Endothelial cell of umbilical vein (primary cell): ENCODE results near the gene SWSAP1. TPM values are rescaled to one million over a fixed set of nuclear protein-coding genes. Genes with fewer than 3 reads are reported as not detected.
A peak's percentile ranks its signal among the peaks of the same experiment; 100 is the strongest.

Experiments used
- BruUV-seq: library from RNA; stranded (reverse); fragments of 400-500 nt; replicated peaks from 2 replicates; lab custom pipeline; 2021; lab: Mats Ljungman, UMichigan
- CTCF ChIA-PET: fragments of 300-600, 350-600 bp; sonication (Branson Sonifier 250); formaldehyde crosslinking; loops from one replicate; lab custom pipeline; 2021; ENCODE audit warnings: antibody characterized with exemption, inconsistent platforms; lab: Charles Lee
- POLR2A ChIA-PET: fragments of 300-600, 350-600 bp; sonication (Branson Sonifier 250); formaldehyde crosslinking; loops from one replicate; lab custom pipeline; 2021; ENCODE audit warnings: antibody characterized with exemption, inconsistent platforms; lab: Charles Lee
- DNase-seq: peaks from one replicate; pipeline ENCODE4 v3.0.0-alpha.2; 2011; ENCODE audit warnings: low read depth, low spot score
- FAIRE-seq: peaks from 2 replicates; lab custom pipeline; 2011; peaks lifted over from hg19 to GRCh38; lab: Jason Lieb, UNC
- H2AFZ ChIP-seq: 2 replicates; pipeline ENCODE4 v1.6.0; 2012; ENCODE audit warnings: low read depth, low read length, control low read depth, inconsistent platforms
- H3K27ac ChIP-seq: 2 replicates; pipeline ENCODE4 v1.5.1; 2011; ENCODE audit warnings: low read depth, mild to moderate bottlenecking, control low read depth, low read length, moderate library complexity; ENCODE audit not compliant: insufficient read depth
- H3K27me3 ChIP-seq, 2 experiments: 2 replicates each; pipeline versions ENCODE4 v1.6.0 to v1.6.1; 2011; ENCODE audit warnings: low read length in 2 of 2, mixed read lengths in 1 of 2; ENCODE audit not compliant: control insufficient read depth in 2 of 2, insufficient read depth in 2 of 2
- H3K36me3 ChIP-seq, 2 experiments: 2 replicates in 1 of 2; 3 replicates in 1 of 2; pipeline ENCODE4 v1.5.1; 2011; ENCODE audit warnings: low read length in 2 of 2, mild to moderate bottlenecking in 1 of 2, moderate library complexity in 1 of 2; ENCODE audit not compliant: control insufficient read depth in 2 of 2, insufficient read depth in 2 of 2; ENCODE audit errors: extremely low read depth in 1 of 2
- H3K4me1 ChIP-seq: 3 replicates; pipeline ENCODE4 v1.5.1; 2011; ENCODE audit warnings: mild to moderate bottlenecking, low read length; ENCODE audit not compliant: control insufficient read depth, insufficient read depth; ENCODE audit errors: extremely low read depth
- H3K4me2 ChIP-seq: 2 replicates; pipeline ENCODE4 v1.6.1; 2011; ENCODE audit warnings: low read length, control low read depth, mixed read lengths; ENCODE audit not compliant: insufficient read depth
- H3K4me3 ChIP-seq, 3 experiments: fragments of 200-600 bp in 1 of 3; sonication (generic), shearing (Covaris generic) in 1 of 3; replicated peaks in 1 of 3; 2 replicates each; pipeline ENCODE4 v1.5.1; 2011 to 2016; ENCODE audit warnings: control low read depth in 3 of 3, low read length in 3 of 3, mild to moderate bottlenecking in 2 of 3, inconsistent platforms in 1 of 3, low read depth in 1 of 3, moderate library complexity in 1 of 3; ENCODE audit not compliant: insufficient read depth in 1 of 3
- H3K79me2 ChIP-seq: 2 replicates; pipeline ENCODE4 v1.6.0; 2012; ENCODE audit warnings: low read length, inconsistent platforms; ENCODE audit not compliant: control insufficient read depth, insufficient read depth
- H3K9ac ChIP-seq: replicated peaks from 2 replicates; pipeline ENCODE3; 2011; ENCODE audit warnings: low read length, control low read depth; ENCODE audit not compliant: insufficient read depth; ENCODE audit errors: extremely low read depth
- H3K9me1 ChIP-seq: replicated peaks from 3 replicates; pipeline ENCODE4 v1.6.0; 2011; ENCODE audit warnings: mild to moderate bottlenecking, low read length; ENCODE audit not compliant: control insufficient read depth, insufficient read depth; ENCODE audit errors: extremely low read depth
- H3K9me3 ChIP-seq: replicated peaks from 2 replicates; pipeline ENCODE4 v1.5.1; 2012; ENCODE audit warnings: low read length, inconsistent platforms; ENCODE audit not compliant: control insufficient read depth, insufficient read depth
- H4K20me1 ChIP-seq: replicated peaks from 2 replicates; pipeline ENCODE3; 2011; ENCODE audit warnings: mild to moderate bottlenecking, low read length; ENCODE audit not compliant: control insufficient read depth, insufficient read depth; ENCODE audit errors: extremely low read depth
- EZH2 ChIP-seq: IDR thresholded peaks from 2 replicates; pipeline ENCODE4 v1.6.1; 2012; ENCODE audit warnings: borderline replicate concordance, low read depth, mild to moderate bottlenecking, moderate library complexity, low read length, inconsistent platforms; ENCODE audit not compliant: severe bottlenecking
- GATA2 ChIP-seq: IDR thresholded peaks from 2 replicates; pipeline ENCODE4 v1.7.0; 2011; ENCODE audit warnings: low read depth, mild to moderate bottlenecking, moderate library complexity, mixed read lengths, low read length; ENCODE audit not compliant: insufficient read length, insufficient read depth
- MYC ChIP-seq: IDR thresholded peaks from one replicate; pipeline ENCODE4 v1.6.1; 2011; ENCODE audit warnings: mild to moderate bottlenecking, low read depth, low read length
- dilution Hi-C: fragments of 300-500 bp; cut with MboI; formaldehyde crosslinking; loops from one replicate; pipeline ENCODE4 v1.15.0; 2019; ENCODE audit warnings: low sequenced_read_pairs; ENCODE audit not compliant: extremely low pct_ligation_motif_present
- intact Hi-C: fragments of 100-400 bp; cut with micrococcal nuclease; formaldehyde crosslinking; loops from one replicate; pipeline ENCODE4 v1.10.0; 2022
- polyA plus RNA-seq, 4 experiments: library from polyadenylated mRNA; depleted of rRNA in 3 of 4; stranded (reverse) in 3 of 4; unstranded in 1 of 4; fragments of >200 nt; gene quantifications; 2 replicates each; pipeline versions ENCODE4 v1.2.1 to v1.2.3, GENCODE V29; 2011 to 2012; ENCODE audit warnings: missing spikeins in 1 of 4
- total RNA-seq: library from RNA; stranded (reverse); gene quantifications from 2 replicates; pipeline ENCODE4 v1.2.3, GENCODE V29; 2021
- TF ChIP-seq, protein P1 (sequence below), 2 donors: IDR thresholded peaks; 1 replicate in 1 of 2; 2 replicates in 1 of 2; pipeline ENCODE4 v1.5.1; 2011; ENCODE audit warnings: low read length in 2 of 2, mild to moderate bottlenecking in 2 of 2, moderate library complexity in 2 of 2, control low read depth in 1 of 2, inconsistent platforms in 1 of 2, low read depth in 1 of 2; ENCODE audit not compliant: insufficient read depth in 1 of 2; ENCODE audit errors: extremely low read depth in 1 of 2

SWSAP1 gene
- total and polyA plus RNA-seq, 2 donors (not counting 3 experiments of a cell fraction or from before 2014, with no cell fraction given) = 3.7 to 4.4 TPM

DNA sequence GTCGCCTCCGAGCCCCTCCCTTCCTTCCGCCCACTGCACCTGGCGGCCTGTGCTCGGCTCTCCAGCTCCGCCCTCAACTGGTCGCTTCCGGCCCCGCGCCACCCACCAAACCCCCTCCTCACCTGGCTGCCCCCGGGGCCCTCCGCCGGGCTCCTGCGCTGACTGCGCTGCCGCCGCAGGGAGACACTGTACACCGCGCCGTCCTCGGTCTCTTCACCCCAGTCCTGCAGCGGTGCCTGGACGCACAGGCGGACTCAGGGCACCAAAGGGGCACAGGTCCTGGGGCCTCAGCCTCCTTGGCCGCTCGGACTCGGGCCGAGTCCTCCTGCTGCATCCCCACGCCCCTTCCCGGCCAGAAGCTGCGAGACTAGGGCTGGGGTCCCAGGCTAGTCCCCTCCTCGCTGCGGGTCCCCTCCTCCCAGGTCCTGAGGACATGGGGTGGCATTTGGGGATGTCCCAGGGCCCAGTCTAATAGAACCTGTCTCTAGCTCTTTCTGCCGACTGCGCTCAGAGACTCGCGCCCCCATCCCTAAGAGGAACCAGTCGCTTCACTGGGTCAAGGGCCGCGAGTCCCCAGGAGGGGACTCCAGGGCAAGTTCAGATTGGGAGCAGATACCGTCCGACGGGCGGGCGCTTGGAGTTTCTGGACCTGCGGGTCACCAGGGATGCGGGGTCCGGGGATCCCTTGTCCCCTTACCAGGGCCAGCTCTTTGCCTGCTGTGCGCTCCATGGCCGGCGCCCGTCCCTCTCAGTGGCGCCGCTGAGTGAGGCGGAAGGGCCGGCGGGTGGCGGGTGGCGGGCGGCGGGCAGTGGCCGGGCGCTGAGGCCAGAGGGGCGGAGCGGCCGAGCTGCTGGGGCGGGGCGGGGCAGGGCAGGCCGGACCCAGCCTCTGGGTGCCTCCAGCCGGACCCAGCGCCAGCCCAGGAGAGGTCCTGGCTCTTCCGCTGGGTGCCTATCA lies 44.4 kb downstream of the SWSAP1 start, which contains the start of gene RGL3:
Gene RGL3 (minus strand): TSS at position 766 of the 958 bp plus-strand sequence. CDS start 36 bp downstream, at position 730.
- TF ChIP-seq EZH2 (peak; percentile 76), MYC (no peak)
- dilution Hi-C loops = no loop called here
- H3K4me1 ChIP-seq = peaks cover 9% of the 10 kb centered on the region
- no peaks in the 10 kb centered on the region for H4K20me1 ChIP-seq
- no peaks in the 10 kb centered on the region for H3K36me3 ChIP-seq
- no TSS peak for BruUV-seq
- no peak within 1 kb of the TSS for H3K9ac ChIP-seq
- intact Hi-C loops = no loop called here
- no peak for FAIRE-seq
- CTCF ChIA-PET = interaction anchor here (0.5 to 0.6 kb wide), 2 partner anchors 88 to 774 kb away, joined by 3 to 5 read pairs; no protein-coding TSS in a partner anchor
- H3K27me3 ChIP-seq = peaks cover 35 to 36% of the 10 kb centered on the region in 2 experiments
- H3K9me1 ChIP-seq = no peaks in the 10 kb centered on the region
- H2AFZ ChIP-seq = peak within 1 kb of the TSS; percentile 82
- POLR2A ChIA-PET = no interaction called here
- H3K4me3 ChIP-seq = peak within 1 kb of the TSS in 1 of 3 experiments; percentile 43
- H3K4me2 ChIP-seq = peak within 1 kb of the TSS; percentile 44
- no peaks in the 10 kb centered on the region for H3K79me2 ChIP-seq
- no peaks in the 10 kb centered on the region for H3K9me3 ChIP-seq
- H3K27ac ChIP-seq = no peak within 1 kb of the TSS
- DNase-seq = no peak

DNA sequence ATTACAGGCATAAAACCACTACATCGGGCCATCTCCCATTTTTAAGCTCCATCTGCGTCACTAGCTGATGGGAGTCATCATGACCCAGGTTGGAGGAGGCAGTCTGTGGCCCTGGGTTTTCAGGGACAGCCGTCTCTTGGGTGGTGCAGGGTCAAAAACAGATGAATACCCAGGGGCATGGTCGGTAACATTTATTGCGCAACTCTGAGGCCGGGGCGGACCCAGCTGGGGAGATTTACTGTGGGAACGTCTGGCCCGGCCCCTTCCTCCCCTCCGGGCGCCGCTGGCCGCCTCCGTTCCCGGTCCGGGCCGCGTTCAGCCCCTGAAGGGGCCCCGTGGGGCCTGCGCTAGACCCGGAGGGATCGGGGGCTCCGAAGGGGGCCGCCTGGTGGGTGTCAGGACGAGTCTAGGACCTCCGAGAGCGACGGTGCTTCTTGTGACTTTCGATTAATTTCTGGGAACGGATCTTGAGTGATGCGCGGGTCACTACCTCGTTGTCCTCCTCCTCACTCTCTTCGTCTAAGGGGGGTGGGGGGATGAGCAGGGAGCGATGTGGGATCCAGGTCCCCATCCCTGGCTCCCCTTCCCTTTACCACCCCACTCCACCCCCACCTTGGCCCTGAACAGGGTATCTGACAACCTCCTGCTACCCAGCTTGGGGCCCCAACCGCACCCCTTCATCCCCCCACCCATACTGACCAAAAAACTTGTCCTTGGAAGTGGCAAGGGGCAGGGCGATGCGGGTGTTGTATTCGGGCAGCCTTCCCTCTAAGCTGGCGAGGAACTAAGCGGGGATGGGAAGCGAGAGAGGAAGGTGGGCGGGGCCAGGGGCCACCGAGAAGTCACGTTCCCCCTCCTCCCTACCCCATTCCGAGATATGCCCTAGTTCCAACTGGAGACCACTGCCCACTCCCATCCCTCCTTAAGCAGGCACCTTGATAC lies 46.2 kb downstream of the SWSAP1 start:
- Histone ChIP-seq H3K36me3 (no peaks in the 10 kb centered on the region), H3K9me3 (no peaks in the 10 kb centered on the region), H3K4me2 (no peak overlapping the region), H3K4me3 (no peak overlapping the region), H3K27ac (no peak overlapping the region), H3K27me3 (peaks cover 36 to 39% of the 10 kb centered on the region in 2 experiments), H4K20me1 (no peaks in the 10 kb centered on the region), H3K4me1 (peaks cover 9% of the 10 kb centered on the region), H3K9ac (no peak overlapping the region), H3K79me2 (no peaks in the 10 kb centered on the region), H2AFZ (no peak overlapping the region), H3K9me1 (no peaks in the 10 kb centered on the region)
- POLR2A ChIA-PET = no interaction called here
- BruUV-seq = no TSS peak
- intact Hi-C loops = loop anchor here (5.0 kb wide), 1 partner anchor 38 kb away; the partner anchor contains the start of gene EPOR
- dilution Hi-C loops = no loop called here
- CTCF ChIA-PET = interaction anchor here (0.9 to 3.7 kb wide), 8 partner anchors 10 to 127 kb away, joined by 3 to 19 read pairs (median 5); partner anchors contain the start of genes ODAD3 and PRKCSH
- TF ChIP-seq EZH2 (peak; percentile 55), GATA2 (no peak)
- TF ChIP-seq, protein P1, sequence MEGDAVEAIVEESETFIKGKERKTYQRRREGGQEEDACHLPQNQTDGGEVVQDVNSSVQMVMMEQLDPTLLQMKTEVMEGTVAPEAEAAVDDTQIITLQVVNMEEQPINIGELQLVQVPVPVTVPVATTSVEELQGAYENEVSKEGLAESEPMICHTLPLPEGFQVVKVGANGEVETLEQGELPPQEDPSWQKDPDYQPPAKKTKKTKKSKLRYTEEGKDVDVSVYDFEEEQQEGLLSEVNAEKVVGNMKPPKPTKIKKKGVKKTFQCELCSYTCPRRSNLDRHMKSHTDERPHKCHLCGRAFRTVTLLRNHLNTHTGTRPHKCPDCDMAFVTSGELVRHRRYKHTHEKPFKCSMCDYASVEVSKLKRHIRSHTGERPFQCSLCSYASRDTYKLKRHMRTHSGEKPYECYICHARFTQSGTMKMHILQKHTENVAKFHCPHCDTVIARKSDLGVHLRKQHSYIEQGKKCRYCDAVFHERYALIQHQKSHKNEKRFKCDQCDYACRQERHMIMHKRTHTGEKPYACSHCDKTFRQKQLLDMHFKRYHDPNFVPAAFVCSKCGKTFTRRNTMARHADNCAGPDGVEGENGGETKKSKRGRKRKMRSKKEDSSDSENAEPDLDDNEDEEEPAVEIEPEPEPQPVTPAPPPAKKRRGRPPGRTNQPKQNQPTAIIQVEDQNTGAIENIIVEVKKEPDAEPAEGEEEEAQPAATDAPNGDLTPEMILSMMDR (IDR thresholded peaks at IDR 0.05; ENCODE audit: extremely low read depth in 1 of 2, insufficient read depth in 1 of 2, low read depth in 1 of 2, low read length in 2 of 2) = no peak
- no peak for FAIRE-seq
- no peak for DNase-seq
